Osteocyte (in vitro differentiated cells): ENCODE results near the gene CTLA4. TPM values are rescaled to one million over a fixed set of nuclear protein-coding genes. Genes with fewer than 3 reads are reported as not detected.

ENCODE experiments used
- DNase-seq: peaks from one replicate; pipeline ENCODE4 v3.0.0; 2021; ENCODE audit warnings: mixed read lengths; ENCODE audit not compliant: unreplicated experiment; ENCODE audit errors: extremely low spot score
- H3K27ac Mint-ChIP-seq: one replicate; pipeline ENCODE4 v1.8.0; 2021; ENCODE audit warnings: mild to moderate bottlenecking, mixed read lengths; ENCODE audit not compliant: unreplicated experiment
- H3K27me3 Mint-ChIP-seq: one replicate; pipeline ENCODE4 v1.8.0; 2021; ENCODE audit warnings: mixed read lengths; ENCODE audit not compliant: unreplicated experiment
- H3K36me3 Mint-ChIP-seq: one replicate; pipeline ENCODE4 v1.8.0; 2021; ENCODE audit warnings: mixed read lengths; ENCODE audit not compliant: unreplicated experiment
- H3K4me1 Mint-ChIP-seq: one replicate; pipeline ENCODE4 v1.8.0; 2021; ENCODE audit warnings: mixed read lengths; ENCODE audit not compliant: unreplicated experiment
- H3K4me3 Mint-ChIP-seq: one replicate; pipeline ENCODE4 v1.8.0; 2021; ENCODE audit warnings: mild to moderate bottlenecking, moderate library complexity, mixed read lengths; ENCODE audit not compliant: unreplicated experiment
- H3K9me3 Mint-ChIP-seq: one replicate; pipeline ENCODE4 v1.8.0; 2021; ENCODE audit warnings: mixed read lengths; ENCODE audit not compliant: unreplicated experiment
- CTCF ChIP-seq: fragments of 200-600 bp; sonication (generic); IDR thresholded peaks from 2 replicates; pipeline ENCODE4 v1.5.0; 2021; ENCODE audit warnings: antibody characterized with exemption, mild to moderate bottlenecking, moderate library complexity
- total RNA-seq: library from RNA; stranded (reverse); gene quantifications from 2 replicates; pipeline ENCODE4 v1.2.1, GENCODE V29; 2021

CTLA4 gene
- total RNA-seq, 1 donor from 2014 or later: not detected

- Mint-ChIP-seq H3K4me3 (no peak overlapping the region), H3K9me3 (peaks cover 8% of the 10 kb centered on the region), H3K36me3 (no peaks in the 10 kb centered on the region), H3K27me3 (peaks cover 2% of the 10 kb centered on the region), H3K27ac (no peak overlapping the region), H3K4me1 (peaks cover 11% of the 10 kb centered on the region)
- no peak for DNase-seq
- TF ChIP-seq CTCF: no peak
Measured at GRCh38 chr2:203889542-203889941, 22.0 kb downstream of the CTLA4 start.

- TF ChIP-seq CTCF: no peak
- no peaks in the 10 kb centered on the region for H3K36me3 Mint-ChIP-seq
Measured at GRCh38 chr2:203889944-203890343, 22.4 kb downstream of the CTLA4 start.

GRCh38 chr2:203890733-203891132 lies 23.2 kb downstream of the CTLA4 start:
- no peak for TF ChIP-seq CTCF
- Mint-ChIP-seq H3K9me3 (peaks cover 8% of the 10 kb centered on the region), H3K36me3 (no peaks in the 10 kb centered on the region), H3K4me1 (peaks cover 11% of the 10 kb centered on the region), H3K27ac (no peak overlapping the region), H3K4me3 (no peak overlapping the region), H3K27me3 (no peaks in the 10 kb centered on the region)
- DNase-seq: no peak

More at GRCh38 chr2:203889944-203890343, 22.4 kb downstream of the CTLA4 start:
- no peak for DNase-seq
- Mint-ChIP-seq H3K4me1 (peaks cover 11% of the 10 kb centered on the region), H3K9me3 (peaks cover 8% of the 10 kb centered on the region), H3K27me3 (peaks cover 2% of the 10 kb centered on the region), H3K27ac (no peak overlapping the region), H3K4me3 (no peak overlapping the region)

- H3K27me3 Mint-ChIP-seq: no peaks in the 10 kb centered on the region
- TF ChIP-seq CTCF: no peak
- no peak overlapping the region for H3K27ac Mint-ChIP-seq
- H3K4me3 Mint-ChIP-seq: no peak overlapping the region
- H3K36me3 Mint-ChIP-seq: no peaks in the 10 kb centered on the region
- DNase-seq: no peak
- H3K4me1 Mint-ChIP-seq: peaks cover 11% of the 10 kb centered on the region
- peaks cover 8% of the 10 kb centered on the region for H3K9me3 Mint-ChIP-seq
Measured at GRCh38 chr2:203891474-203891873, 23.9 kb downstream of the CTLA4 start.

- Mint-ChIP-seq H3K27ac (no peak overlapping the region), H3K4me3 (no peak overlapping the region), H3K36me3 (no peaks in the 10 kb centered on the region), H3K9me3 (peaks cover 8% of the 10 kb centered on the region), H3K27me3 (peaks cover 5% of the 10 kb centered on the region), H3K4me1 (peaks cover 10% of the 10 kb centered on the region)
- TF ChIP-seq CTCF: no peak
- no peak for DNase-seq
Measured at GRCh38 chr2:203892207-203892606, 24.6 kb downstream of the CTLA4 start.
